AG08395 (cell line): ENCODE data around the gene COBL.

Experiments
- DNase-seq: peaks from one replicate; pipeline ENCODE4 v3.0.0; 2012; ENCODE audit warnings: mixed read lengths, low spot score

COBL gene

GRCh38 chr7:51316666-51317581, at the start of gene COBL:
TSS of gene COBL (minus strand) at chr7:51316809. CDS start at chr7:51316633, 176 bp downstream.
- DNase-seq = no peak

- DNase-seq = no peak
Observed at GRCh38 chr7:51366172-51366728, 49.6 kb upstream of the COBL start.

GRCh38 chr7:51357821-51358220, 41.2 kb upstream of the COBL start:
- DNase-seq = no peak

- DNase-seq = no peak
Observed at GRCh38 chr7:51356849-51357516, 40.4 kb upstream of the COBL start.

GRCh38 chr7:51354897-51355296, 38.3 kb upstream of the COBL start:
- no peak for DNase-seq

- DNase-seq = no peak
Observed at GRCh38 chr7:51354434-51354833, 37.8 kb upstream of the COBL start.

- DNase-seq = no peak
Observed at GRCh38 chr7:51352174-51353100, 35.8 kb upstream of the COBL start.

- no peak for DNase-seq
Observed at GRCh38 chr7:51351661-51352060, 35.1 kb upstream of the COBL start.

- DNase-seq = no peak
Observed at GRCh38 chr7:51350546-51350896, 33.9 kb upstream of the COBL start.

- DNase-seq = no peak
Observed at GRCh38 chr7:51349820-51350545, 33.4 kb upstream of the COBL start.

- no peak for DNase-seq
Observed at GRCh38 chr7:51346126-51346525, 29.5 kb upstream of the COBL start.

GRCh38 chr7:51344406-51345138, 28.0 kb upstream of the COBL start:
- DNase-seq = no peak

- DNase-seq = no peak
Observed at GRCh38 chr7:51340936-51341335, 24.3 kb upstream of the COBL start.

GRCh38 chr7:51340029-51340838, 23.6 kb upstream of the COBL start:
- no peak for DNase-seq

- no peak for DNase-seq
Observed at GRCh38 chr7:51335057-51335456, 18.4 kb upstream of the COBL start.

- DNase-seq = no peak
Observed at GRCh38 chr7:51329696-51330263, 13.2 kb upstream of the COBL start.

GRCh38 chr7:51328351-51328801, 11.8 kb upstream of the COBL start:
- no peak for DNase-seq

- DNase-seq = no peak
Observed at GRCh38 chr7:51327287-51327717, 10.7 kb upstream of the COBL start.

- no peak for DNase-seq
Observed at GRCh38 chr7:51326656-51327286, 10.2 kb upstream of the COBL start.
